ENCODE measurements around the gene DPT.

- no peak for TF ChIP-seq CTCF (IDR thresholded peaks at IDR 0.05)
- TF ChIP-seq POLR2A (IDR thresholded peaks at IDR 0.05) = no peak
These were observed 29.5 kb upstream of the DPT start for GRCh38 chr1:168758503-168758902.
